Ovary (tissue), 9 donors: ENCODE measurements around the gene LMO1. TPM values are rescaled to one million over a fixed set of nuclear protein-coding genes. Genes with fewer than 3 reads are reported as not detected.

ENCODE experiments used
- DNase-seq, 5 donors: peaks; one replicate each; pipeline ENCODE4 v3.0.0-alpha.2; 2019 to 2020
- H3K27ac ChIP-seq, 2 donors: fragments of 200-600 bp; one replicate each; pipeline versions ENCODE4 v1.5.1 to v1.8.0; 2019 to 2022
- H3K27me3 ChIP-seq: fragments of 200-600 bp; one replicate; pipeline ENCODE4 v1.8.0; 2022
- H3K36me3 ChIP-seq: fragments of 200-600 bp; sonication (generic); one replicate; pipeline ENCODE4 v1.5.1; 2019
- H3K4me1 ChIP-seq: one replicate; pipeline ENCODE4 v1.8.1; 2013; ENCODE audit warnings: mild to moderate bottlenecking, moderate library complexity; ENCODE audit not compliant: insufficient read depth
- H3K4me3 ChIP-seq: fragments of 200-600 bp; sonication (generic); one replicate; pipeline ENCODE4 v1.5.1; 2017
- H3K9me3 ChIP-seq, 2 donors: fragments of 200-600 bp in 1 of 2; sonication (generic) in 1 of 2; one replicate each; pipeline versions ENCODE4 v1.5.1 to v1.8.1; 2013 to 2019; ENCODE audit warnings: mild to moderate bottlenecking in 1 of 2, moderate library complexity in 1 of 2
- EP300 ChIP-seq: sonication (generic); formaldehyde crosslinking; IDR thresholded peaks from one replicate; pipeline ENCODE4 v1.6.1; 2017; ENCODE audit warnings: antibody characterized with exemption
- POLR2A ChIP-seq: fragments of 450-650 bp; IDR thresholded peaks from one replicate; pipeline ENCODE4 v1.6.1; 2017; ENCODE audit warnings: antibody characterized with exemption, mild to moderate bottlenecking, moderate library complexity
- WGBS, 3 donors: extraction: QIAGEN DNeasy Blood & Tissue Kit in 1 of 3; methylation state at CpG; one replicate each; pipeline versions ENCODE4 v1.1.5 to v1.1.7; 2013 to 2017; 5-methylcytosine and 5-hydroxymethylcytosine counted together
- intact Hi-C, 4 donors: fragments of 100-400 bp; cut with DNase I; formaldehyde crosslinking; loops; one replicate each; pipeline versions ENCODE4 v1.11.0 to v1.15.1; 2022 to 2023
- polyA plus RNA-seq, 2 donors: library from polyadenylated mRNA; stranded (reverse); fragments of 200-250 nt in 1 of 2; fragments of 350-450 nt in 1 of 2; fragmentation: Illumina TruSeq in 1 of 2; extraction: RNeasy Lipid Tissue Mini Kit (QIAGEN cat#74804) in 1 of 2; gene quantifications; one replicate each; pipeline ENCODE4 v1.2.3, GENCODE V29; 2013 to 2014
- total RNA-seq, 7 donors: library from RNA; depleted of rRNA in 2 of 7; stranded (reverse); fragments of >200 nt in 2 of 7; fragmentation: NEBNext Ultra II Directional in 3 of 7; extraction: Animal tissue kit (Norgen Biotek cat#: 25700) in 3 of 7; gene quantifications; one replicate each; pipeline versions ENCODE4 v1.1.0 to v1.2.4, GENCODE V29; 2016 to 2023
- TF ChIP-seq, protein P1 (sequence below), 3 donors: fragments of 450-650 bp in 2 of 3; fragments of 200-600 bp in 1 of 3; IDR thresholded peaks; one replicate each; pipeline versions ENCODE4 v1.5.1 to v1.8.0; 2016 to 2022; ENCODE audit warnings: antibody characterized with exemption in 3 of 3, mild to moderate bottlenecking in 1 of 3
- donor health status: DM: no; HTN: no; CAD: no; lungs with moderate emphysema.
- donor health status: DM: no; HTN: no; CAD: no.
- donor health status: Bipolar disorder and iron deficiency.
- donor health status: DM: yes; HTN: yes; CAD: no.
- donor health status: DM: no; HTN: no; CAD: no.
- donor health status: DM: yes; HTN: yes; CAD: no.

The LMO1 gene
- total and polyA plus RNA-seq, 9 donors = 0.18 to 0.55 (median 0.32) TPM; not detected in 6

DNA sequence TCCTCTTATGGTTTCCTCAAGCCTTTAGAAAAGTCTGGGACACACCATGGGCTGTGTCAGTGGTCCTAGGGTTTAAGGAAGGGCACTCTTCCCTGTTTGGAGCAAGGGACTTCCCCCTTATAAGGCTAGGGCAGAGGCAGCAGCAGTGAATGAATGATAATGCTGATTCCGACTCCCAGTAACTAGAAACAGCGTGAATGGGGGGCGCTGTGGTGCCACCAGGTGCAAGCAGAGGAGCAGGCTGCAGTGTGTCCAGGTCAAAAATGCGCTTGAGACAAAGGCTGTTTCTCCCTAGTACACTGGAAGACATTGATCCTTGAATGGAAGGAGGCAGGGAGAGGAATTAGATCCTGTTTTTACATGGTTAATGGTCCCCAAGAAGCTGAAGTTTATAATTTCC is 83.2 kb downstream of the LMO1 start:
- TF ChIP-seq EP300 (no peak), POLR2A (no peak)
- TF ChIP-seq, protein P1, sequence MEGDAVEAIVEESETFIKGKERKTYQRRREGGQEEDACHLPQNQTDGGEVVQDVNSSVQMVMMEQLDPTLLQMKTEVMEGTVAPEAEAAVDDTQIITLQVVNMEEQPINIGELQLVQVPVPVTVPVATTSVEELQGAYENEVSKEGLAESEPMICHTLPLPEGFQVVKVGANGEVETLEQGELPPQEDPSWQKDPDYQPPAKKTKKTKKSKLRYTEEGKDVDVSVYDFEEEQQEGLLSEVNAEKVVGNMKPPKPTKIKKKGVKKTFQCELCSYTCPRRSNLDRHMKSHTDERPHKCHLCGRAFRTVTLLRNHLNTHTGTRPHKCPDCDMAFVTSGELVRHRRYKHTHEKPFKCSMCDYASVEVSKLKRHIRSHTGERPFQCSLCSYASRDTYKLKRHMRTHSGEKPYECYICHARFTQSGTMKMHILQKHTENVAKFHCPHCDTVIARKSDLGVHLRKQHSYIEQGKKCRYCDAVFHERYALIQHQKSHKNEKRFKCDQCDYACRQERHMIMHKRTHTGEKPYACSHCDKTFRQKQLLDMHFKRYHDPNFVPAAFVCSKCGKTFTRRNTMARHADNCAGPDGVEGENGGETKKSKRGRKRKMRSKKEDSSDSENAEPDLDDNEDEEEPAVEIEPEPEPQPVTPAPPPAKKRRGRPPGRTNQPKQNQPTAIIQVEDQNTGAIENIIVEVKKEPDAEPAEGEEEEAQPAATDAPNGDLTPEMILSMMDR (IDR thresholded peaks at IDR 0.05) = no peak
- Histone ChIP-seq H3K27ac (no peak overlapping the region), H3K4me3 (no peak overlapping the region), H3K4me1 (no peaks in the 10 kb centered on the region), H3K27me3 (no peaks in the 10 kb centered on the region), H3K9me3 (no peaks in the 10 kb centered on the region), H3K36me3 (no peaks in the 10 kb centered on the region)
- no peak for DNase-seq
- WGBS, 3 donors = 40 to 54% (median 42%) methylated on average over 4 of the region's 4 CpGs
- intact Hi-C loops = no loop called here

DNA sequence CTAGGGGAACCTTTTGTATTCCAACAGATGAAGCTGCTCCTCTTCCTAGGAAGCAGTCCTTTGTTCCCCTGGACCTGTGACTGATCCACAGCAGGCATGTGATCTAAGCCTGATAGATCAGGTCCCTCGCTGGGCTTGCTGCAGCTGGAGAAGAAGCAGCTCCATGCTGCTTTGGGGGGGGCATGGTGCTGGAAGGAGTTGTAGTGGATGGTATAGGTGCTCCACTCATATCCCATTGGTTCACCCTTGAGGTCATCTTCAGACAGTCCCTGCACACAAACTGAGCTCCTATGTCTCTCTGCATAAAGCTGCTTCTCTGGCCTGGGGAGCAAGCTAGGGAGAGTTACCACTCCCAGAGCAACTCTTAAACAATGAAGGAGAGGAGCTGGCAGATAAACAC is 85.4 kb downstream of the LMO1 start:
- H3K4me3 ChIP-seq = no peak overlapping the region
- WGBS, 3 donors = 57 to 71% (median 69%) methylated on average over 1 of the region's 1 CpG
- DNase-seq = no peak
- H3K36me3 ChIP-seq = no peaks in the 10 kb centered on the region
- no peaks in the 10 kb centered on the region for H3K27me3 ChIP-seq
- H3K9me3 ChIP-seq = no peaks in the 10 kb centered on the region
- intact Hi-C loops = no loop called here
- H3K27ac ChIP-seq = no peak overlapping the region
- TF ChIP-seq EP300 = no peak
- TF ChIP-seq, protein P1 (IDR thresholded peaks at IDR 0.05) = no peak
- TF ChIP-seq POLR2A = no peak
- H3K4me1 ChIP-seq = no peaks in the 10 kb centered on the region

DNA sequence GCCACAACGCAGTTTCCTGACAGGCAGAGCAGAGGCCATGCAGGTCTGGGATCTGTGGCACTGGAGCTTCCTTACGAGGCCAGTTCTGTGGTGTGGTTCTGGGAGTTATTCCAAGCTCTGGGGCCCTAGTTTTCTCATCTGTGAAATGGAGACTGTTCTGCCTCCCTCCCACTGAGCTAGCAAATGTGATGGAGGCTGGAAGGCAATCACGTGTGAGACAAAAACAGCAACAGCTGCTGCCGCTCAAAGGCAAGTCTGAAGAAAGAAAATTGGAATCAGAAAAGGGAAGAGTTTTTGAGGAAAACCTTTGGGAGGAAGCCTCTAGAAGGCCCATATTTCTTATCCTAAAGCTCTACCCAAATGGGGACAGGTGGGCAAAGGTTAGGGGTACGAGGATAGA is 86.5 kb downstream of the LMO1 start:
- no peaks in the 10 kb centered on the region for H3K9me3 ChIP-seq
- 25 to 38% (median 29%) methylated on average over 5 of the region's 5 CpGs for WGBS, 3 donors
- H3K4me1 ChIP-seq = no peaks in the 10 kb centered on the region
- no peak overlapping the region for H3K4me3 ChIP-seq
- intact Hi-C loops = no loop called here
- TF ChIP-seq POLR2A (no peak), EP300 (no peak)
- TF ChIP-seq, protein P1 (IDR thresholded peaks at IDR 0.05) = no peak
- DNase-seq = no peak
- no peaks in the 10 kb centered on the region for H3K27me3 ChIP-seq
- H3K36me3 ChIP-seq = no peaks in the 10 kb centered on the region
- no peak overlapping the region for H3K27ac ChIP-seq

Other genes with a start within 250 kb of the LMO1 start
- gene TUB, start 182.7 kb downstream of the LMO1 start, total RNA-seq = 10 to 100 TPM; 10.5 to 33.4 (median 25.7) TPM
- 10 to 100 TPM in 1 of 2 donors, 1 to 10 TPM in 1; 7.2 to 15.3 TPM for gene TUB, start 182.7 kb downstream of the LMO1 start, polyA plus RNA-seq
- gene RIC3, start 94.9 kb downstream of the LMO1 start, total RNA-seq = 10 to 100 TPM; 21.0 to 31.4 (median 28.8) TPM
- gene RIC3, start 94.9 kb downstream of the LMO1 start, polyA plus RNA-seq = 10 to 100 TPM; 10.6 to 17.7 TPM